Loucy (cell line): Measurements from ENCODE around the gene MAN2B2.

Source experiments
- H2AFZ ChIP-seq: fragments of 200-600 bp; sonication (generic); 2 replicates; pipeline ENCODE4 v1.6.0; 2016; ENCODE audit warnings: antibody characterized with exemption, mild to moderate bottlenecking, low read length, moderate library complexity
- H3F3A ChIP-seq: fragments of 200-600 bp; 2 replicates; pipeline ENCODE4 v1.6.0; 2016; ENCODE audit warnings: antibody characterized with exemption, low read depth, mild to moderate bottlenecking
- H3K27me3 ChIP-seq: fragments of 200-600 bp; sonication (generic); 2 replicates; pipeline ENCODE4 v1.6.1; 2014; ENCODE audit warnings: low read length, mild to moderate bottlenecking; ENCODE audit not compliant: insufficient read depth, poor library complexity, severe bottlenecking
- H3K36me3 ChIP-seq: fragments of 200-600 bp; sonication (generic); 2 replicates; pipeline ENCODE4 v1.6.1; 2016; ENCODE audit warnings: low read length; ENCODE audit not compliant: insufficient read depth
- H3K4me1 ChIP-seq: fragments of 200-600 bp; sonication (generic); 2 replicates; pipeline ENCODE4 v1.5.1; 2014; ENCODE audit warnings: low read length, mild to moderate bottlenecking; ENCODE audit not compliant: insufficient read depth, poor library complexity, severe bottlenecking
- H3K4me2 ChIP-seq: fragments of 200-600 bp; sonication (generic); 2 replicates; pipeline ENCODE4 v1.6.0; 2014; ENCODE audit warnings: antibody characterized with exemption, low read length, low read depth, mild to moderate bottlenecking; ENCODE audit not compliant: poor library complexity, severe bottlenecking
- H3K4me3 ChIP-seq: fragments of 200-600 bp; sonication (generic); 2 replicates; pipeline ENCODE4 v1.5.1; 2014; ENCODE audit warnings: low read length, mild to moderate bottlenecking, mixed read lengths; ENCODE audit not compliant: poor library complexity, severe bottlenecking
- H3K79me2 ChIP-seq: fragments of 200-600 bp; sonication (generic); 2 replicates; pipeline ENCODE4 v1.6.1; 2014; ENCODE audit warnings: low read length; ENCODE audit not compliant: insufficient read depth
- H3K9ac ChIP-seq: fragments of 200-600 bp; sonication (generic); 2 replicates; pipeline ENCODE4 v1.6.0; 2014; ENCODE audit warnings: mild to moderate bottlenecking, low read depth, low read length, moderate library complexity; ENCODE audit not compliant: poor library complexity, severe bottlenecking
- H3K9me2 ChIP-seq: fragments of 200-600 bp; sonication (generic); replicated peaks from 2 replicates; pipeline ENCODE4 v1.6.1; 2016; ENCODE audit warnings: low read depth, low read length, mixed read lengths
- H3K9me3 ChIP-seq: fragments of 200-600 bp; sonication (generic); 2 replicates; pipeline ENCODE4 v1.6.1; 2014; ENCODE audit warnings: mild to moderate bottlenecking, antibody characterized with exemption, low read length, low read depth; ENCODE audit not compliant: insufficient read depth
- H4K20me1 ChIP-seq: fragments of 200-600 bp; sonication (generic); 2 replicates; pipeline ENCODE4 v1.6.0; 2014; ENCODE audit warnings: antibody characterized with exemption, low read length, mild to moderate bottlenecking; ENCODE audit not compliant: insufficient read depth, poor library complexity, severe bottlenecking
- CTCF ChIP-seq: fragments of 200-600 bp; sonication (generic); conservative IDR thresholded peaks from 2 replicates; pipeline ENCODE4 v1.5.1; 2014; ENCODE audit warnings: mild to moderate bottlenecking, antibody characterized with exemption, low read length
- EZH2phosphoT487 ChIP-seq: fragments of 200-600 bp; IDR thresholded peaks from 2 replicates; pipeline ENCODE4 v1.6.1; 2018; ENCODE audit warnings: antibody characterized with exemption, mild to moderate bottlenecking, moderate library complexity, borderline replicate concordance

The MAN2B2 gene

GRCh38 chr4:6622744-6623143, 47.8 kb downstream of the MAN2B2 start:
- Histone ChIP-seq H3K79me2 (no peaks in the 10 kb centered on the region), H3K9me3 (no peaks in the 10 kb centered on the region), H4K20me1 (no peaks in the 10 kb centered on the region), H3K4me3 (no peak overlapping the region), H3K36me3 (peaks cover 8% of the 10 kb centered on the region; the same call in 1 of the 2 replicates), H3K27me3 (no peaks in the 10 kb centered on the region), H3K9me2 (no peaks in the 10 kb centered on the region), H3K4me2 (no peak overlapping the region), H3F3A (no peaks in the 10 kb centered on the region), H3K4me1 (no peaks in the 10 kb centered on the region), H2AFZ (no peak overlapping the region), H3K9ac (no peak overlapping the region)
- TF ChIP-seq EZH2phosphoT487 (no peak), CTCF (no peak)

GRCh38 chr4:6625256-6625655, 50.3 kb downstream of the MAN2B2 start:
- Histone ChIP-seq H3K79me2 (no peaks in the 10 kb centered on the region), H3K9me2 (no peaks in the 10 kb centered on the region), H4K20me1 (no peaks in the 10 kb centered on the region), H3K4me1 (no peaks in the 10 kb centered on the region), H3K27me3 (no peaks in the 10 kb centered on the region), H3K9me3 (no peaks in the 10 kb centered on the region), H3K36me3 (no peaks in the 10 kb centered on the region), H3K9ac (no peak overlapping the region), H3K4me3 (no peak overlapping the region), H3K4me2 (no peak overlapping the region), H2AFZ (no peak overlapping the region), H3F3A (no peaks in the 10 kb centered on the region)
- TF ChIP-seq CTCF, result no peak
- TF ChIP-seq EZH2phosphoT487, result no peak

GRCh38 chr4:6626066-6626465, 51.1 kb downstream of the MAN2B2 start:
- no peak overlapping the region for H3K4me2 ChIP-seq
- no peaks in the 10 kb centered on the region for H3K36me3 ChIP-seq
- H3K4me1 ChIP-seq, result peaks cover 4% of the 10 kb centered on the region
- no peaks in the 10 kb centered on the region for H3K9me2 ChIP-seq
- H2AFZ ChIP-seq, result no peak overlapping the region
- TF ChIP-seq EZH2phosphoT487 (no peak), CTCF (no peak)
- no peaks in the 10 kb centered on the region for H3K9me3 ChIP-seq
- no peak overlapping the region for H3K9ac ChIP-seq
- H3F3A ChIP-seq, result no peaks in the 10 kb centered on the region
- H3K79me2 ChIP-seq, result no peaks in the 10 kb centered on the region
- H4K20me1 ChIP-seq, result no peaks in the 10 kb centered on the region
- no peak overlapping the region for H3K4me3 ChIP-seq
- no peaks in the 10 kb centered on the region for H3K27me3 ChIP-seq
